GM12864 (cell line): Measurements from ENCODE around the gene NCOR1.

ENCODE experiments used
- DNase-seq: peaks from one replicate; pipeline ENCODE4 v3.0.0-alpha.2; 2011; ENCODE audit warnings: low read depth
- H3K4me3 ChIP-seq: 2 replicates; pipeline ENCODE4 v1.5.1; 2011; ENCODE audit warnings: mild to moderate bottlenecking, low read depth, low read length, control low read depth
- TF ChIP-seq, protein P1 (sequence below): IDR thresholded peaks from 2 replicates; pipeline ENCODE4 v1.5.1; 2011; ENCODE audit warnings: low read depth, mild to moderate bottlenecking, moderate library complexity, low read length, control low read depth, inconsistent platforms; ENCODE audit errors: missing control alignments

Gene NCOR1

DNA sequence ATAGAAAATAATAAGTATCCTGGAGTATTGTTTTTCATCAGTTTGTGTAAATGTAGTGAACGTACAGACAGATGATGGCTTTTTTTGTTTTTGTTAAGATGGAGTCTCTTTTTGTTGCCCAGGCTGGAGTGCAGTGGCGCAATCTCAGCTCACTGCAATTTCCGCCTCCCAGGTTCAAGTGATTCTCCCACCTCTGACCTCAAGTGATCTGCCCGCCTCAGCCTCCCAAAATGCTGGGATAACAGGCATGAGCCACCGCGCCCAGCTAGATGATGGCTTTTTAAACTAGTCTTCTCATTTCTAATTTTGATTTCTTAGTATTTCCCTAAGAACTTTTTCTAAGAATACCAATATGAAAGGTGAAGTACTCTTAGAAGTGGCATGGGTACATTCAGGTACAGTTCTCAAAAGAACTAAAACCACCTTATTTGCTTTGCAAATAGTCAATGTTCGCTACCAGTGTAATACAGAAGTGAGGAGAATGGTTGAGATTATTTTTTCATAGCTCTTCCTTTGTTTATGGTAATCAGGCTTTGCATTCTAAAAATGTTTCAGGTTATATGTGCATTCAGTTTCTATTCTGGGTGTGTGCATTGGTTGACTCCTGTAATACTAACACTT, 181.5 kb downstream of the NCOR1 start:
- TF ChIP-seq, protein P1, sequence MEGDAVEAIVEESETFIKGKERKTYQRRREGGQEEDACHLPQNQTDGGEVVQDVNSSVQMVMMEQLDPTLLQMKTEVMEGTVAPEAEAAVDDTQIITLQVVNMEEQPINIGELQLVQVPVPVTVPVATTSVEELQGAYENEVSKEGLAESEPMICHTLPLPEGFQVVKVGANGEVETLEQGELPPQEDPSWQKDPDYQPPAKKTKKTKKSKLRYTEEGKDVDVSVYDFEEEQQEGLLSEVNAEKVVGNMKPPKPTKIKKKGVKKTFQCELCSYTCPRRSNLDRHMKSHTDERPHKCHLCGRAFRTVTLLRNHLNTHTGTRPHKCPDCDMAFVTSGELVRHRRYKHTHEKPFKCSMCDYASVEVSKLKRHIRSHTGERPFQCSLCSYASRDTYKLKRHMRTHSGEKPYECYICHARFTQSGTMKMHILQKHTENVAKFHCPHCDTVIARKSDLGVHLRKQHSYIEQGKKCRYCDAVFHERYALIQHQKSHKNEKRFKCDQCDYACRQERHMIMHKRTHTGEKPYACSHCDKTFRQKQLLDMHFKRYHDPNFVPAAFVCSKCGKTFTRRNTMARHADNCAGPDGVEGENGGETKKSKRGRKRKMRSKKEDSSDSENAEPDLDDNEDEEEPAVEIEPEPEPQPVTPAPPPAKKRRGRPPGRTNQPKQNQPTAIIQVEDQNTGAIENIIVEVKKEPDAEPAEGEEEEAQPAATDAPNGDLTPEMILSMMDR, result no peak
- no peak overlapping the region for H3K4me3 ChIP-seq
- no peak for DNase-seq

DNA sequence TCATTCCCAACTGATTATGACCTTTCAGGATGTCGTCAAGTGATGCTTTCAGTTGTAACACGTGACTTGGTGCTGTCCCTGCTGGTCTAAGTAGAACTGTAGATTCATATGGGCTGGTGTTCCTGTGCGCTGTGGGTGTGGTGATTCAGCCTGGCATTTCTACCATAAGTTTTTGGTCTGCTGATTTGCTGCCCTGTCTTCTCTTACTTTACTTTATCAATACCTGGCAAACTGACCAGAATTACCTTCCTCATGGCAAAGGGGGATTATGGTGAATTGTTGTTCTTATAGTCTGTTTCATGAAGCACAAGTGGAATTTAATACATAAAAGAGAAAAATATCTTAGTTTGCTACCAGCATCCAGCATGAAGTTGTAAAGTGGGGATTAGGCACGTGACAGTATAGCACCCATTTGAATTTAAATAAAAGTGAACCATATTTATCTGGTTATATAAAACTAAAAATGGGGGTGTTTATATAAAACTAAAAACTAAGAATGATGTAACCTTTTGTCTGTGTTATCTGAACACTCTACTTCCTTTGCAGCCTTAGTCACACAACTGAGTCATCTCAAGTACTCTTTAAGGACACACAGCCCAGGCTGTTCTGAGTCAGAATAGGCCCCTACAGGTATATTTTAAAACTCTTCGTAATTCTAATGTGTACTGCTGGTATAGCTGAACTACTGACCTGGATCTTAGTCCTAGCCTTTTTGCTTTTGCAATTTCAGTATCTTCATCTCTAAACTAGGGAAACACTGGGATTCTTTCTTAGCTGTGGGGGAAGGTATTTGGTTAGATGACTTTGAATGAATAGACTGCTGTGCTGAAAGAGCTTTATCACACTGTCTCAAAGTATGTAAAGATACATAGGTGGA, 187.4 kb downstream of the NCOR1 start:
- TF ChIP-seq, protein P1, result no peak
- H3K4me3 ChIP-seq, result no peak overlapping the region
- peak; percentile 39 for DNase-seq

DNA sequence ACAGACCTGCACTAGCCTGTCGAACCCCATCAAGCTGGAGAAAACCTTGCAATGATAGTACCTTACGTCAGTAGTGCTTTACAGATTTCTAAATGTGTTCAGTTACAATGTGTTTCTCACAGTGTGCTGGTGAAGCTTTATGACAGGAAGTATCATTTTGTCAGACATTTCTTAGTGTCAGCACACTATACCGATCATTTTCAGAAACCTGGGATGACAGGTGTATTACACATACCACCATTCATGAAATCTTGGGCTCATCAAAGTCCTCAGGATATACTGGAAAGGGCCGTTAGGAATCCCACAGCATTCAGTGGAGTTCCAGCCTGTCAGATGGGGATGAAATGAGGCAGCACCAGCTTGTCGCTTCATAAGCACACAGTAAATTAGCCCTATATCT, 188.4 kb downstream of the NCOR1 start:
- DNase-seq, result no peak
- TF ChIP-seq, protein P1, result no peak
- no peak overlapping the region for H3K4me3 ChIP-seq

DNA sequence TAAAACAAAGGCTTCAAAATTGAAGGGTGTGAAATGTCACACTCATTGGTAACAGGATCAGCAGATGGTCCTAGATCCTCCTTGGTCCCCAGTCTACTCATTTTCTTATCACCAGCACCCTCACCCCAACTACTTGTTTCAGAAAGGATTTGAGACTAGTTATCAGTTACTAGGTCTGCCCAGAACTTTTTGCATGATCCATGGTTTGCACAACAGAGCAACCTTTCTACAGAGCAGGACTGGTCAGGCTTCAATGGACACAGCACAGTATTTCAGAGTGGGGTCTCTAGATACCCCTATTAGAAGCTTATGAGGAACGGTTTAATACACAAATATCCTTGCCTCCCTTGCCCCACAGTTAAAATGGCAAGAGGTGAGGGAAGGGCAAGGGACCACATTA, 190.1 kb downstream of the NCOR1 start:
- H3K4me3 ChIP-seq, result no peak overlapping the region
- TF ChIP-seq, protein P1, result no peak
- DNase-seq, result no peak

DNA sequence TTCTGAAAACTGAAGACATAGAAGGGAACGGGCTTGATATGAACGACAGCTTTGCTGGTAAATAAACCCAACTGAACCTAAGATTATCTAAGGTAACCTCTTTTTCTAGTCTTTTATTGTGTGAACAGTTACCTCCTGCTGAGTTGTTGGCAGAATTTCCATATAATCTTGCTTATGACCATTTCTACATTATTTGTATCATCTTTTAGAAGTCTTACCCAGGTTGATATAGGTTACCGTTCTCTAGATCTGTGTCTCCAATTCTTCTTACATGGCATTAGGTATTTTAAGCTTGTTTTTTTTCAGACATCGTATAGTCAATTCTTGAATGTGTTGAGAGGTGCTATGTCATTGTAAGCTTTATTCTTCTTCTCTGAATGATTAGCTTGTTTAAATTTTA, 191.5 kb downstream of the NCOR1 start:
- TF ChIP-seq, protein P1, result no peak
- H3K4me3 ChIP-seq, result no peak overlapping the region
- DNase-seq, result no peak

DNA sequence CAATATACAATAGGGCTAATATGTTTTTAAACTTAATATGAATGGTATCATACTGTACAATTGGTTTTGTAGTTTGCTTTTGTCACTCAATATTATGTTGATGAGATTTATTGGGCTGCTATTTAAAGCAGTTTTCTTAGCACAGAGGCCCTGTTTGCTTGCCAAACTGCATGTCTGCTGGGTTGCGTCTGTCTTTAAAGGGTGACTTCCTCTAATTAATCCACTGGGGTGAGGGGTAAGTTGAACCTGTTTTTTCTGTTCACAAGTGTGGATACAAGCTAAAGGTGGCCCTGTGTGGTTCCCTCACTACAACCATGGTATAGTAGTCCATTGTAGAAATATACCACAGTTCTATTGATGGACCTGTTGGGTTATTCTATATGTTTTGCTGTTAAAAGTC, 196.0 kb downstream of the NCOR1 start:
- TF ChIP-seq, protein P1, result no peak

More for the DNA sequence above, 196.0 kb downstream of the NCOR1 start:
- H3K4me3 ChIP-seq, result no peak overlapping the region
- DNase-seq, result no peak
